SK-N-SH (cell line): ENCODE results near the gene IL22RA1. TPM values are rescaled to one million over a fixed set of nuclear protein-coding genes. Genes with fewer than 3 reads are reported as not detected.
A peak's percentile ranks its signal among the peaks of the same experiment; 100 is the strongest.

Experiments used
- CTCF ChIA-PET: fragments of 300-600, 350-600 bp; formaldehyde crosslinking; extraction: SDS; loops from one replicate; lab custom pipeline; 2021; lab: Yijun Ruan, JAX
- POLR2A ChIA-PET: fragments of 350-600 bp; sonication (Branson Sonifier 250); formaldehyde crosslinking; extraction: SDS; loops from one replicate; lab custom pipeline; 2020; ENCODE audit warnings: antibody characterized with exemption, inconsistent platforms; lab: Yijun Ruan, JAX
- DNase-seq: peaks from one replicate; pipeline ENCODE4 v3.0.0; 2012
- H2AFZ ChIP-seq: fragments of 200-600 bp; sonication (generic); 2 replicates; pipeline ENCODE4 v1.8.1; 2016; ENCODE audit warnings: antibody characterized with exemption, mild to moderate bottlenecking, low read depth
- H3F3A ChIP-seq: fragments of 200-600 bp; sonication (generic); replicated peaks from 2 replicates; pipeline ENCODE3; 2016; ENCODE audit warnings: antibody characterized with exemption, mild to moderate bottlenecking; ENCODE audit not compliant: insufficient read depth
- H3K27ac ChIP-seq, 2 experiments: fragments of 200-500 bp in 1 of 2; fragments of 200-600 bp in 1 of 2; sonication (Bioruptor generic) in 1 of 2; sonication (generic), shearing (Covaris generic) in 1 of 2; 2 replicates each; pipeline versions ENCODE4 v1.5.1 to v1.6.1; 2014 to 2016; ENCODE audit warnings: low read depth in 2 of 2, inconsistent platforms in 1 of 2, low read length in 1 of 2, mild to moderate bottlenecking in 1 of 2, mixed read lengths in 1 of 2
- H3K27me3 ChIP-seq: fragments of 200-600 bp; sonication (generic), shearing (Covaris generic); 2 replicates; pipeline ENCODE4 v1.6.1; 2016; ENCODE audit warnings: mixed run types; ENCODE audit not compliant: insufficient read depth
- H3K36me3 ChIP-seq, 2 experiments: fragments of 200-500 bp in 1 of 2; fragments of 200-600 bp in 1 of 2; sonication (Bioruptor generic) in 1 of 2; sonication (generic) in 1 of 2; replicated peaks in 1 of 2; 2 replicates each; pipeline versions ENCODE3 to v1.5.1; 2014 to 2016; ENCODE audit warnings: low read length in 1 of 2, mild to moderate bottlenecking in 1 of 2; ENCODE audit not compliant: insufficient read depth in 2 of 2, control insufficient read depth in 1 of 2
- H3K4me1 ChIP-seq, 2 experiments: fragments of 200-500 bp in 1 of 2; fragments of 200-600 bp in 1 of 2; sonication (Bioruptor generic) in 1 of 2; sonication (generic), shearing (Covaris generic) in 1 of 2; 2 replicates each; pipeline versions ENCODE4 v1.5.1 to v1.6.1; 2014 to 2016; ENCODE audit warnings: low read depth in 1 of 2, low read length in 1 of 2, mixed run types in 1 of 2; ENCODE audit not compliant: insufficient read depth in 2 of 2, control insufficient read depth in 1 of 2
- H3K4me2 ChIP-seq: fragments of 200-600 bp; sonication (generic), shearing (Covaris generic); 2 replicates; pipeline ENCODE4 v1.6.1; 2017; ENCODE audit warnings: mixed run types
- H3K4me3 ChIP-seq, 2 experiments: fragments of 200-500 bp in 1 of 2; fragments of 200-600 bp in 1 of 2; sonication (Bioruptor generic) in 1 of 2; sonication (generic), shearing (Covaris generic) in 1 of 2; 2 replicates each; pipeline versions ENCODE4 v1.5.1 to v1.8.1; 2014 to 2016; ENCODE audit warnings: low read depth in 2 of 2, inconsistent platforms in 1 of 2, low read length in 1 of 2, mild to moderate bottlenecking in 1 of 2, mixed read lengths in 1 of 2, moderate library complexity in 1 of 2
- H3K79me2 ChIP-seq: fragments of 200-600 bp; sonication (generic); 2 replicates; pipeline ENCODE4 v1.8.1; 2017; ENCODE audit warnings: mild to moderate bottlenecking; ENCODE audit not compliant: insufficient read depth
- H3K9ac ChIP-seq: fragments of 200-600 bp; sonication (generic); 2 replicates; pipeline ENCODE4 v1.6.1; 2017; ENCODE audit warnings: mixed run types
- H3K9me2 ChIP-seq: fragments of 200-600 bp; sonication (generic); 2 replicates; pipeline ENCODE4 v1.6.1; 2017; ENCODE audit warnings: mixed run types
- H3K9me3 ChIP-seq: fragments of 200-600 bp; sonication (generic); 2 replicates; pipeline ENCODE4 v1.6.1; 2017; ENCODE audit warnings: mixed run types, mild to moderate bottlenecking, moderate library complexity
- H4K20me1 ChIP-seq: fragments of 200-600 bp; sonication (generic); 2 replicates; pipeline ENCODE4 v1.6.1; 2017; ENCODE audit warnings: mild to moderate bottlenecking, mixed run types; ENCODE audit not compliant: insufficient read depth
- CTCF ChIP-seq: fragments of 200-600 bp; sonication (generic); IDR thresholded peaks from 2 replicates; pipeline ENCODE4 v1.6.1; 2017; ENCODE audit warnings: antibody characterized with exemption, mild to moderate bottlenecking, moderate library complexity
- FOSL2 ChIP-seq: IDR thresholded peaks from 2 replicates; pipeline ENCODE4 v1.4.0; 2012; ENCODE audit warnings: low read depth, mild to moderate bottlenecking, moderate library complexity, borderline replicate concordance
- JUND ChIP-seq: IDR thresholded peaks from 2 replicates; pipeline ENCODE4 v1.4.0; 2012
- NFIC ChIP-seq: IDR thresholded peaks from 2 replicates; pipeline ENCODE4 v1.4.0; 2012; ENCODE audit warnings: borderline replicate concordance
- POLR2AphosphoS5 ChIP-seq: IDR thresholded peaks from 2 replicates; pipeline ENCODE4 v1.6.1; 2012; ENCODE audit warnings: low read depth, low read length
- RFX5 ChIP-seq: IDR thresholded peaks from 2 replicates; pipeline ENCODE4 v1.6.1; 2012; ENCODE audit warnings: mild to moderate bottlenecking, improper control_type of control experiment, low read length
- TAF1 ChIP-seq: IDR thresholded peaks from 2 replicates; pipeline ENCODE4 v1.6.1; 2012; ENCODE audit warnings: low read depth, mild to moderate bottlenecking, low read length, moderate library complexity, borderline replicate concordance
- WGBS: methylation state at CpG from one replicate; pipeline ENCODE4 v1.1.6; 2017; ENCODE audit warnings: low lambda C conversion rate; 5-methylcytosine and 5-hydroxymethylcytosine counted together
- polyA plus RNA-seq, 3 experiments: library from polyadenylated mRNA; depleted of rRNA; stranded (reverse); fragments of >200 nt; gene quantifications; 2 replicates each; pipeline ENCODE4 v1.2.3, GENCODE V29; 2012
- TF ChIP-seq, protein P1 (sequence below): fragments of 150-350 bp; IDR thresholded peaks from 2 replicates; pipeline ENCODE4 v1.6.1; 2016; ENCODE audit warnings: mild to moderate bottlenecking, low read depth, low read length
- TF ChIP-seq, protein P2 (sequence below): IDR thresholded peaks from 2 replicates; pipeline ENCODE4; 2012

Gene IL22RA1
- polyA plus RNA-seq, 1 of the 3 experiments (the other 2 are of a cell fraction): 0.03 TPM

- ChIA-PET POLR2A (no interaction called here), CTCF (interaction anchor here (0.6 to 9.5 kb wide), 55 partner anchors 9 to 749 kb away, joined by 3 to 72 read pairs (median 5); partner anchors contain the start of genes IFNLR1, MYOM3 and NIPAL3)
- H3K27me3 ChIP-seq: no peaks in the 10 kb centered on the region; the same call in 1 of the 2 replicates
- TF ChIP-seq FOSL2: peak; percentile 78
- peak; percentile 34 for TF ChIP-seq JUND
- no peak for TF ChIP-seq POLR2AphosphoS5
- TF ChIP-seq NFIC: no peak
- H3K9ac ChIP-seq: peak overlapping the region; percentile 5; the same call in 1 of the 2 replicates
- no peaks in the 10 kb centered on the region for H3F3A ChIP-seq
- no peaks in the 10 kb centered on the region for H3K9me2 ChIP-seq
- peak overlapping the region; percentile 25 to 42; a peak in 1 of 4 replicates for H3K4me3 ChIP-seq
- no peaks in the 10 kb centered on the region for H3K79me2 ChIP-seq
- H4K20me1 ChIP-seq: no peaks in the 10 kb centered on the region
- H3K9me3 ChIP-seq: no peaks in the 10 kb centered on the region
- H3K4me2 ChIP-seq: peak overlapping the region; percentile 51
- DNase-seq: no peak
- H3K27ac ChIP-seq: no peak overlapping the region
- WGBS: 39% methylated on average over 5 of the region's 5 CpGs
- H3K4me1 ChIP-seq: peaks cover 0 to 4% of the 10 kb centered on the region in 2 experiments; a peak in 1 of 4 replicates
- H2AFZ ChIP-seq: no peak overlapping the region
- no peaks in the 10 kb centered on the region for H3K36me3 ChIP-seq
Observed at GRCh38 chr1:24149866-24150233, 6.9 kb upstream of the IL22RA1 start.

DNA sequence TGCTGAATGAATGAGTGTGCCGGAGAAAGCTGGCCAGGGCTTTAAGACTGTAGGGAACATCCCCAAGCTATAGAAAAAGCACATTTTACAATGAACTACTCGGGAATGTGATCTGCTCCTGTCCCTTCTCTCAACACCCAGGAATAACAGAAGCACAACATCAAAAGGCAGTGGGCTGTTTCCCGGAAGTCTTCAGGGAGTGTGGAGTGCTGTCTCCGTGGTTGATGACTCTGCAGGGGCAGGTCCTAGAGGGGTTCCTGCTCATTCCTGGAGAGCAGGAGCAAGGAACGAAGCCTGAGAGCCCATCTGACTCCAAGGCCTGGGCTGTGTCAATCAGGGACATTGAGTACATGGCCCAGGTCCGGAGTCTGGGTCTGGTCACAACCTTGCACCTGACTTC is 4.9 kb upstream of the IL22RA1 start:
- CTCF ChIA-PET: interaction anchor here (0.7 to 9.5 kb wide), 6 partner anchors 9 to 245 kb away, joined by 3 to 72 read pairs (median 4); no protein-coding TSS in a partner anchor
- H3K27me3 ChIP-seq: peaks cover 5% of the 10 kb centered on the region; the same call in 1 of the 2 replicates

More for the DNA sequence above, 4.9 kb upstream of the IL22RA1 start:
- no peak overlapping the region for H3K4me3 ChIP-seq
- no peak overlapping the region for H3K9ac ChIP-seq
- H3K36me3 ChIP-seq: no peaks in the 10 kb centered on the region
- no peaks in the 10 kb centered on the region for H3K9me3 ChIP-seq
- H3K4me1 ChIP-seq: peaks cover 0 to 4% of the 10 kb centered on the region in 2 experiments; a peak in 1 of 4 replicates
- H3K79me2 ChIP-seq: no peaks in the 10 kb centered on the region
- H3K27ac ChIP-seq: no peak overlapping the region
- H4K20me1 ChIP-seq: no peaks in the 10 kb centered on the region
- WGBS: 60% methylated on average over 6 of the region's 6 CpGs
- no peak for DNase-seq
- H3K4me2 ChIP-seq: no peak overlapping the region
- TF ChIP-seq FOSL2 (no peak), TAF1 (no peak), CTCF (no peak), RFX5 (no peak)
- TF ChIP-seq, protein P1, sequence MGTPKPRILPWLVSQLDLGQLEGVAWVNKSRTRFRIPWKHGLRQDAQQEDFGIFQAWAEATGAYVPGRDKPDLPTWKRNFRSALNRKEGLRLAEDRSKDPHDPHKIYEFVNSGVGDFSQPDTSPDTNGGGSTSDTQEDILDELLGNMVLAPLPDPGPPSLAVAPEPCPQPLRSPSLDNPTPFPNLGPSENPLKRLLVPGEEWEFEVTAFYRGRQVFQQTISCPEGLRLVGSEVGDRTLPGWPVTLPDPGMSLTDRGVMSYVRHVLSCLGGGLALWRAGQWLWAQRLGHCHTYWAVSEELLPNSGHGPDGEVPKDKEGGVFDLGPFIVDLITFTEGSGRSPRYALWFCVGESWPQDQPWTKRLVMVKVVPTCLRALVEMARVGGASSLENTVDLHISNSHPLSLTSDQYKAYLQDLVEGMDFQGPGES: no peak
- TF ChIP-seq, protein P2, sequence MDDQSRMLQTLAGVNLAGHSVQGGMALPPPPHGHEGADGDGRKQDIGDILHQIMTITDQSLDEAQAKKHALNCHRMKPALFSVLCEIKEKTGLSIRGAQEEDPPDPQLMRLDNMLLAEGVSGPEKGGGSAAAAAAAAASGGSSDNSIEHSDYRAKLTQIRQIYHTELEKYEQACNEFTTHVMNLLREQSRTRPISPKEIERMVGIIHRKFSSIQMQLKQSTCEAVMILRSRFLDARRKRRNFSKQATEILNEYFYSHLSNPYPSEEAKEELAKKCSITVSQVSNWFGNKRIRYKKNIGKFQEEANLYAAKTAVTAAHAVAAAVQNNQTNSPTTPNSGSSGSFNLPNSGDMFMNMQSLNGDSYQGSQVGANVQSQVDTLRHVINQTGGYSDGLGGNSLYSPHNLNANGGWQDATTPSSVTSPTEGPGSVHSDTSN: no peak
- TF ChIP-seq, all 33 proteins: peak for 0
- H2AFZ ChIP-seq: no peak overlapping the region
- POLR2A ChIA-PET: no interaction called here
- H3K9me2 ChIP-seq: no peaks in the 10 kb centered on the region
- H3F3A ChIP-seq: no peaks in the 10 kb centered on the region
